K562 treated with DMSO at 1 percent for 4 hours (cell line): Measurements from ENCODE around the gene SLC52A1. TPM values are rescaled to one million over a fixed set of nuclear protein-coding genes. Genes with fewer than 3 reads are reported as not detected.

ENCODE experiments used
- total RNA-seq: library from RNA; unstranded; fragments of 300-600 nt; gene quantifications from 2 replicates; pipeline ENCODE4 v1.2.3, GENCODE V29; 2022; ENCODE audit not compliant: insufficient read depth

Gene SLC52A1
- not detected in 2 replicates for total RNA-seq

DNA sequence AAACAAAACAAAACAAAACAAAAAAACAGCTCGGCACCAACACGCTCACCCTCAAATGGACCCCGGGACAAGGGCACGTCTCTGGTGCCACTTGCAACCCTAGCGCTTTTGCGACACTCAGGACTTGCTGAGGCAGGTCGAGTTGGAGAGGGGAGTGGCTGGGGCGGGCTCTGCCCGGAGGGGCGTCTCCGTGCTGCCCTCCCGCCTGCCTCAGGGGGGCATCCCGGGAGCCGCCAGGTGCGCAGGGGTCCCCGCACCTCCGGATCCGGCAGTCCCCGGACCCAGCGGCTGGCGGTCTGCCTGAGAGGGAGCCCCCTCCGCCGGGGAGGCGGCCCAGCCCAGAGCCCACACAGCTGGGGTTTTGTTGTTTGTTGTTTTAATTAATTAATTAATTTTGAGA lies at the start of gene SLC52A1:
Gene SLC52A1, minus strand, starts transcription at position 112 of the 400 bp plus-strand sequence. CDS start 820 bp downstream, outside the sequence.

DNA sequence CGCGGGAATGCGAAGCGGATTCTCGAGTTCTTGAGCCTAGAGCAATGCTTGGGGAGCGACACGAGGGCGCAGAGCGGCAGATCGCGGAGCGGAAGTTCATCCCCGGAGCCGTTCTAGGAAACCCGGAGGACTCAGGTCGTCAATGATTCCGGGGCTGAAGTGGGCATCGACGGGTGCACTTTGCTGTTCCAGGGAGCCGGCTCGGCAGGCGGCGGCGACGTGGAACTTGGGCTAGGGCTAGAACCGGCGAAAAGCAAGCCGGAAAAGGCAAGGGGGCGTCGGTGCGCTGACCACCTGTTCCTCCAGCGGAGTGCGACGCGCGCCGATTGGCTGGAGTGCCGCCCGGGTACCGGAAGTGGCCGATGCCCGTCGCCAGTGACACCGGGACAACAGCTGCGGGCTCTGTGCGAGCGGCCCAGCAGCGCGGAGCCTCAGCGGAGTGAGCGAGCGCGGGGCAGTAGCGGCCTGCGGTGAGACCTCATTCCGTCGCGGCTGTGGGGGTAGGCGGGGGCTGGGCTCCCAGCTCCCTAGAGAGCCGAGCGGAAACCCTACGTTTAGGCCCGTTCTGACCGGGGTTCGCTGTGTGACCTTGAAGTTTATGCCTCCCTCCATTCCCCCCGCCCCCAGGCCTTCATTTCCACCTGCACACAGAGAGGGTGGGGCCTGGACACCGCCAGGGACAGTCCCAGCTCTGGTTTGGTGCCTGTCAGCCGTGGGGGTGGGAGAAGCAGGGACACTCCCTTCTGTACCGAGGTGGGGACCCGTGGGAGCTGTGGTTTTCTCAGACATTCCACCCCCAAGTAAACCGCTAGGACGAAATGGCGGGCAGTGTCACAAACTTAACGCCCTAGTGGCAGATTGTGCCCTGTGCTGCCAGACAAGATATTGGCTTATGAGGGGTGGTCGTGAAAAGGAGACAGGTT lies 43.1 kb upstream of the SLC52A1 start, which contains the start of gene ZFP3:
Gene ZFP3, plus strand, starts transcription at position 362 of the 923 bp plus-strand sequence. CDS start 13,038 bp downstream, outside the sequence.

DNA sequence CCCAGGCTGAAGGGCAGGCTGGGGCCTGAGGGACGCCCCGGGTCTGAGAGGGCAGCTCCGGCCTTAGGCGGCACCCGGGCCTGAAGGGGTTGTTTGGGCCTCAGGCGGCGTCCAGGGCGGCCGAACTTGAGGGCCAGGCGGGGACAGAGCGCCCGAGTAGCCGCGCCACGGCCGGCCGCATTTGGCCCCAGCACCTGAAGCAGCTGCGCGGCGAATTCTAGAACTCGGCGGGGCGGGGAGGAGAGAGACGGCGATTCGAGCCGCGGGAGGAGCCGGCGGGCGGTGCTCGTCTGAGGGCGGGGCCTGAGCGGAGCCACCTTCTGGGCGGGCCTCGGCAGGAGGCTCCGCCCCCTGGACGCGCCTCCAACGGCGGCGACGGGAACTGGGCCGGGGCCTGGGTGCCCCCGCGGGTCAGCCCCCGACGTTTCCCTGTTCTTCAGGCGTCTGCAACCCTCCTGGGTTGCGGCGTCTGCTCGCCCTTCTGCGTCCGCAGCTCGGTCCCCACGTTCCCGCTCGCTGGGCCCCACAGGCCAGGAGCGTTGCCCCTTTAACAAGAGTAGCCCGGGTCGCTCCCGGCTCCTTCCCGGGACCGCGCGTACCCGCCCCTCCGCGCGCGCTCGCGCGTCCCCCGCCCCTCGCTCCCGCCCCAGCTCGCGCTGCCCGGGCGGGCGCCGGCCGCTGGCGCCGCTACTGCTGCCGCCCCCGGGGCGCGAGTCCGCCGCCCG lies 37.8 kb downstream of the SLC52A1 start, which contains the start of the genes INCA1 and KIF1C:
Gene INCA1, minus strand, starts transcription at position 221 of the 725 bp plus-strand sequence. CDS start 3,085 bp downstream, outside the sequence.
Gene KIF1C, plus strand, starts transcription at position 649 of the 725 bp plus-strand sequence. CDS start 2,297 bp downstream, outside the sequence.

DNA sequence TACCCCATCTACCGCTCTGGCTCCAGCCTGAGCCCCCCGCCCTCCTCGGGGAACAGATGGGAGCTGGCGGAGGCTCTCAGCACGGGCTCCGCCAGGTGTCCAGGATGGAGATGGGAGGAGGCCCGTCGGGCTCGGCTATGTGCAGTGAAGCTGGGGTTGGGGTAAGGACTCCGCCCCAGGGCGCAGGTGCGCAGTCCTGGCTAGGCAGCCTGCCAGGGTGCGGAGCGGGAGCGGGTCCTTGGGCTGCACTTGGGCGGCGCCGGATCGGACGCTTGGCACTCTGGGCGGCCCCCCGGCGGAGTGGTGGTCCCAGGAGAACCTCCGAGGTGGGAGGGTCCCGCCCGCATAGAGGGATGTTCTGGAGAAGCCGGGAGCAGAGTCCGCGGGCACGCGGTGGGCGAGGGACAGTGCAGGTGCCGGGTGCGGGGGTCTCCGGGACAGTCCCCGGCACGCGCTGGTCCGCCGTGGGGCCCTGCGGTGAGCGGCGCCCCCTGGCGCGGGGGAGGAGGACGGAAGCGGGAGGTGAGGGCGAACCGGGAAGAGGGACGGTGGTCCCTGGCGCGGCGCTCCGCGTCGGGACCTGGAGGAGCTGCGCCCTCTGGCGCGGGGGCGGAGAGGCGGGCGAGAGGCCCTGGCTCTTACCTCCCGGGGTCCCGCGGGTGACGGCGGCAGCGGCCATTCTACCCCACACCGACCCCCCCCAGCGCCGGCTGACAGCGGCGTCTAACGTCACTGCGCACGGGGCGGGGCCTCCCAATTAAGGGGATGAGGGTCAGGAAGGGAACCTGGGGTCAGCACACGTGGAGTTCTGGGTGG lies 48.1 kb downstream of the SLC52A1 start, which contains the start of gene CAMTA2:
Gene CAMTA2, minus strand, starts transcription at position 725 of the 816 bp plus-strand sequence. CDS start 1,453 bp downstream, outside the sequence.

Other genes with a start within 250 kb of the SLC52A1 start
- gene VMO1, start 249.1 kb downstream of the SLC52A1 start, total RNA-seq, result not detected in 2 replicates
- 1.6 TPM in 1 of 2 replicates, not detected in the other for gene GLTPD2, start 246.5 kb downstream of the SLC52A1 start, total RNA-seq
- gene PSMB6, start 239.3 kb downstream of the SLC52A1 start, total RNA-seq, result 139 and 156 TPM in 2 replicates
- gene PLD2, start 228.3 kb downstream of the SLC52A1 start, total RNA-seq, result 4.0 and 14.9 TPM in 2 replicates
- gene MINK1, start 202.1 kb downstream of the SLC52A1 start, total RNA-seq, result 22.4 and 27.5 TPM in 2 replicates
- 0.50 and 0.97 TPM in 2 replicates for gene C17orf107, start 135.9 kb downstream of the SLC52A1 start, total RNA-seq
- gene CHRNE, start 132.3 kb downstream of the SLC52A1 start, total RNA-seq, result not detected in 2 replicates
- 0.71 TPM in 1 of 2 replicates, not detected in the other for gene GP1BA, start 103.1 kb downstream of the SLC52A1 start, total RNA-seq
- 45.8 and 50.8 TPM in 2 replicates for gene SLC25A11, start 95.4 kb downstream of the SLC52A1 start, total RNA-seq
- gene RNF167, start 95.2 kb downstream of the SLC52A1 start, total RNA-seq, result 36.9 and 40.4 TPM in 2 replicates
- 558 and 653 TPM in 2 replicates for gene PFN1, start 86.9 kb downstream of the SLC52A1 start, total RNA-seq
- gene ENO3, start 84.3 kb downstream of the SLC52A1 start, total RNA-seq, result 19.1 and 33.4 TPM in 2 replicates
- gene SPAG7, start 67.6 kb downstream of the SLC52A1 start, total RNA-seq, result 30.6 and 35.7 TPM in 2 replicates
- gene CAMTA2, start 47.8 kb downstream of the SLC52A1 start, total RNA-seq, result 17.0 and 18.7 TPM in 2 replicates
- not detected in 2 replicates for gene INCA1, start 37.9 kb downstream of the SLC52A1 start, total RNA-seq
- gene KIF1C, start 37.5 kb downstream of the SLC52A1 start, total RNA-seq, result 10.5 and 12.7 TPM in 2 replicates
- gene ZFP3, start 43.0 kb upstream of the SLC52A1 start, total RNA-seq, result not detected in 2 replicates
- gene ZNF232, start 76.5 kb upstream of the SLC52A1 start, total RNA-seq, result 4.0 TPM in 2 replicates
- not detected in 2 replicates for gene USP6, start 80.6 kb upstream of the SLC52A1 start, total RNA-seq
- gene ZNF594, start 156.4 kb upstream of the SLC52A1 start, total RNA-seq, result 3.5 and 4.2 TPM in 2 replicates
- gene SCIMP, start 199.4 kb upstream of the SLC52A1 start, total RNA-seq, result not detected in 2 replicates
- 11.0 and 17.3 TPM in 2 replicates for gene RABEP1, start 246.9 kb upstream of the SLC52A1 start, total RNA-seq